Suprapubic skin (tissue), 4 donors: ENCODE data around the gene DEDD2. TPM values are rescaled to one million over a fixed set of nuclear protein-coding genes. Genes with fewer than 3 reads are reported as not detected.

Experiments used
- DNase-seq, 2 donors: peaks; one replicate each; pipeline ENCODE4 v3.0.0-alpha.2; 2019; ENCODE audit warnings: low spot score in 2 of 2
- H3K27ac ChIP-seq: fragments of 200-600 bp; sonication (generic); one replicate; pipeline ENCODE4 v1.5.1; 2019
- H3K27me3 ChIP-seq: fragments of 200-600 bp; sonication (generic); one replicate; pipeline ENCODE4 v1.5.1; 2019
- H3K36me3 ChIP-seq: fragments of 200-600 bp; sonication (generic); one replicate; pipeline ENCODE4 v1.5.1; 2019
- H3K4me1 ChIP-seq: fragments of 200-600 bp; sonication (generic); one replicate; pipeline ENCODE4 v1.5.1; 2019
- H3K4me3 ChIP-seq: fragments of 200-600 bp; sonication (generic); one replicate; pipeline ENCODE4 v1.5.1; 2019; ENCODE audit warnings: mild to moderate bottlenecking
- H3K9me3 ChIP-seq: fragments of 200-600 bp; sonication (generic); one replicate; pipeline ENCODE4 v1.5.1; 2019
- EP300 ChIP-seq: sonication (generic); formaldehyde crosslinking; IDR thresholded peaks from one replicate; pipeline ENCODE4 v1.6.1; 2017; ENCODE audit warnings: antibody characterized with exemption
- POLR2A ChIP-seq, 2 donors: fragments of 450-650 bp; IDR thresholded peaks; one replicate each; pipeline ENCODE4 v1.6.1; 2017; ENCODE audit warnings: antibody characterized with exemption in 2 of 2, mild to moderate bottlenecking in 2 of 2, moderate library complexity in 2 of 2
- POLR2AphosphoS5 ChIP-seq, 3 donors: sonication (generic); formaldehyde crosslinking; IDR thresholded peaks; one replicate each; pipeline ENCODE4 v1.6.1; 2017; ENCODE audit warnings: antibody characterized with exemption in 3 of 3
- WGBS: methylation state at CpG from one replicate; pipeline ENCODE4 v1.1.5; 2018; 5-methylcytosine and 5-hydroxymethylcytosine counted together
- total RNA-seq, 4 donors: library from RNA; depleted of rRNA; stranded (reverse); fragments of >200 nt; gene quantifications; one replicate each; pipeline ENCODE4 v1.1.0, GENCODE V29; 2016
- TF ChIP-seq, protein P1 (sequence below), 2 donors: fragments of 200-600 bp in 1 of 2; fragments of 450-650 bp in 1 of 2; sonication (generic) in 1 of 2; IDR thresholded peaks; one replicate each; pipeline ENCODE4 v1.5.1; 2016 to 2019; ENCODE audit warnings: antibody characterized with exemption in 2 of 2, mild to moderate bottlenecking in 1 of 2, moderate library complexity in 1 of 2

The DEDD2 gene
- total RNA-seq, 4 donors from 2014 or later, result 51.3 to 78.9 (median 65.6) TPM

DNA sequence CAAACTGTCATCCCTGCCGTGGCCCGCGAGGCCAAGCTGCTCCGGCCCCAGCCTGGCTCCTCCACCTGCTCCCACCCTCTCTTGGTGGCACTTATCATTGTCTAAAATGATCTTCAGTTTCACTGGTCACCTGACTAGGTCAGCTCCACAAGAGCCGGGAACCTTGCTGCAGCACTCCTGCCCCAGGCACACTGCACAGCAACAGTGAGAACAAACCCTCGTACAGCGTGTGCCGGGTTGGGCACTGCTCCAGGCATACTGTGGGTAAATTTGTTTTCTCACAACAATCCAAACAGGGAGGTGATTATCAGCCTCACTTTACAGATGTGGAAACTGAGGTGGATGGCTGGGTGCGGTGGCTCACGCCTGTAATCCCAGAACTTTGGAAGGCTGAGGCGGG lies 8.9 kb downstream of the DEDD2 start:
- WGBS, result 84% methylated on average over 11 of the region's 11 CpGs
- H3K4me1 ChIP-seq, result peaks cover 38% of the 10 kb centered on the region
- no peak overlapping the region for H3K27ac ChIP-seq
- H3K36me3 ChIP-seq, result peaks cover 75% of the 10 kb centered on the region
- H3K9me3 ChIP-seq, result no peaks in the 10 kb centered on the region
- no peak for DNase-seq
- H3K4me3 ChIP-seq, result no peak overlapping the region
- no peaks in the 10 kb centered on the region for H3K27me3 ChIP-seq
- TF ChIP-seq, protein P1, sequence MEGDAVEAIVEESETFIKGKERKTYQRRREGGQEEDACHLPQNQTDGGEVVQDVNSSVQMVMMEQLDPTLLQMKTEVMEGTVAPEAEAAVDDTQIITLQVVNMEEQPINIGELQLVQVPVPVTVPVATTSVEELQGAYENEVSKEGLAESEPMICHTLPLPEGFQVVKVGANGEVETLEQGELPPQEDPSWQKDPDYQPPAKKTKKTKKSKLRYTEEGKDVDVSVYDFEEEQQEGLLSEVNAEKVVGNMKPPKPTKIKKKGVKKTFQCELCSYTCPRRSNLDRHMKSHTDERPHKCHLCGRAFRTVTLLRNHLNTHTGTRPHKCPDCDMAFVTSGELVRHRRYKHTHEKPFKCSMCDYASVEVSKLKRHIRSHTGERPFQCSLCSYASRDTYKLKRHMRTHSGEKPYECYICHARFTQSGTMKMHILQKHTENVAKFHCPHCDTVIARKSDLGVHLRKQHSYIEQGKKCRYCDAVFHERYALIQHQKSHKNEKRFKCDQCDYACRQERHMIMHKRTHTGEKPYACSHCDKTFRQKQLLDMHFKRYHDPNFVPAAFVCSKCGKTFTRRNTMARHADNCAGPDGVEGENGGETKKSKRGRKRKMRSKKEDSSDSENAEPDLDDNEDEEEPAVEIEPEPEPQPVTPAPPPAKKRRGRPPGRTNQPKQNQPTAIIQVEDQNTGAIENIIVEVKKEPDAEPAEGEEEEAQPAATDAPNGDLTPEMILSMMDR (IDR thresholded peaks at IDR 0.05), result no peak
- TF ChIP-seq POLR2AphosphoS5 (IDR thresholded peaks at IDR 0.05), result no peak
- TF ChIP-seq EP300, result no peak
- no peak for TF ChIP-seq POLR2A (IDR thresholded peaks at IDR 0.05)

DNA sequence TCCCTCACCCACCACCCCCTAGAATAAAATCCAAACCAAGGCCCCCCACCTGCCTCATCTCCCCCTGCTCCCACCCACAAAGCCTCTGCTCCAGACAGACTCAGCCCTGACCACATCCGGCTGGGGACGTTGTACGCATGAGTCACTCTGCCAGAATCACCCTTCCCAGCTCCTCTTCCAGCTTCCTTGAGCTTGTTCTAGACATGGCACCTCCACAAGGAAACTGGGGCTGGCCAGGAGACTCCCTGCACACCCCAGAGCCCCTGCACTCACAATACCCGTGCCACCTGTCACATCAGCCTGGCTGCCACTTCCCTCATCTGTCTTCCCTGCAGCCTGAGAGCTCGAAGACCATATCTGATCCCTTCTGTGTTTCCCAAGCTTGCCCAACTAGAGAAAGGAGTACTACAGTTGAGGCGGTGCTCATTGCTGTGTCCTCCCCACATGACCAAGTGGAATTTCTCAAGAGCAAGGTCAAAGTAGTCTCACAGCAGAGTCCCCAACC lies 9.7 kb downstream of the DEDD2 start:
- no peaks in the 10 kb centered on the region for H3K9me3 ChIP-seq
- H3K36me3 ChIP-seq, result peaks cover 82% of the 10 kb centered on the region
- no peak for TF ChIP-seq EP300
- 66% methylated on average over 6 of the region's 6 CpGs for WGBS
- no peak overlapping the region for H3K4me3 ChIP-seq
- H3K27ac ChIP-seq, result peak overlapping the region; percentile 29
- no peaks in the 10 kb centered on the region for H3K27me3 ChIP-seq
- H3K4me1 ChIP-seq, result peaks cover 39% of the 10 kb centered on the region
- DNase-seq, result no peak

DNA sequence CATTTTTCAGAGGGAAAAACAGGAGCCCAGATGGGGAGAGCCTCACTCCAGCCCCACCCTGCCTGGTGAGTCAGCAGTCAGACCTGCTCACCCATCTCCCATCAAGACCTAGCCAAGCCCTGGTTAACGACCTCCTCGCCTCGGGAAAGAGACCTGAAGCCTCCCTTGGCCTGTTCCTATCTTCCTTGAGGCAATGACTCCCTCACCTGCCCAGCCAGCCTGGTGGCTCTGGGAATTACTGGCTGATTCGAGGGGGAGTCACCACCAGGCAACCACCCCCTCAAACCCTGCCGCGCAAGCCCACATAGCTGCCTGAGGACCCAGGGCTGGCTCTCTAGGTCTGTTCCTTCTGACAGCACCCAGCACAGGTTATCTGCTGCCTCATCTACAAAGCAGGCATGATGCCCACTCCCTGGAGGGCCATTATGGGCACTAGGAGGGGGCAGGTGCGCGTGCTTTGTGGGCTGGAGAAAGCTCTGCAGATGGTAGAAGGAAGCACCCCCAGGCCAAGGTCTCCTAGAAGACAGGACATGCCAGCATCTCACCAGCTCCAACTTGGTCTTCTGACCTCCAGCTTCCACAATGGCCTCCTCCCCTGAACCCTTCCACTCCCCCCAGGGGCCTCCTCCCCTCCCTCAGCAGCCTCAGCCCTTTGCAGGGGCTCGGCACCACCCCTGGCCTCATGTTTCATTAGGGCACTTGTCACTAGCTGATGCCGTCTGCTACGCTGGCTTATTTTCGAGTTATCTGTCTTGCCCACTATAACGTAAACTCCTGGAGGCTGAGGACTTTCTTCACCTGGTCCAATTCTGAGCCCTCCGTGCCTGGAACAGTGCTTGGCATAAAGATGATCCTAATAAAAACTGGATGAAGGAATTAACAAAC lies 10.4 kb downstream of the DEDD2 start:
- Histone ChIP-seq H3K4me1 (peaks cover 41% of the 10 kb centered on the region), H3K4me3 (no peak overlapping the region), H3K9me3 (no peaks in the 10 kb centered on the region), H3K27me3 (no peaks in the 10 kb centered on the region), H3K27ac (peak overlapping the region; percentile 38), H3K36me3 (peaks cover 79% of the 10 kb centered on the region)
- 67% methylated on average over 9 of the region's 14 CpGs for WGBS
- DNase-seq, result no peak
- TF ChIP-seq POLR2A (IDR thresholded peaks at IDR 0.05), result no peak
- TF ChIP-seq, protein P1 (IDR thresholded peaks at IDR 0.05), result no peak
- no peak for TF ChIP-seq EP300
- no peak for TF ChIP-seq POLR2AphosphoS5 (IDR thresholded peaks at IDR 0.05)

DNA sequence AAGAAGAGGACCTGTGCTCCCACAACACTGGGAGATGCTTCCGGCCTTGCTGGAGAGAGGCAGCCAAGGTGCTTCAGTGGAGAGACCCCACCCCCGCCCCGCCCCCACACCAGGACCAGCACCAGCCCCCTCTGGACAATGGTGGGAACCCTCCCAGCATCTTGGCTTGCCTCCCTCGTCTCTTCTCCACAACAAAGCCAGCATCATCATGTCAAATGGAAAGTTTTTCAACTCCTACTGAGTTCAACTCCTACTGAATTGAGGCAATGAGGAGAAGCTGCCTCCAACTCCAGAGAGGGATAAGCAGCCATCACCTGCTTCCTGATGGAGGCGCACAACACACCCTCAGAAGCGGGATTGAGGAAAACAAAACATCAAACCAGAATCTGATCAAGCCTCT lies 12.8 kb downstream of the DEDD2 start:
- H3K27me3 ChIP-seq, result no peaks in the 10 kb centered on the region
- 91% methylated on average over 6 of the region's 6 CpGs for WGBS
- DNase-seq, result no peak
- TF ChIP-seq EP300, result no peak
- TF ChIP-seq, protein P1 (IDR thresholded peaks at IDR 0.05), result no peak
- TF ChIP-seq POLR2AphosphoS5 (IDR thresholded peaks at IDR 0.05), result no peak
- TF ChIP-seq POLR2A (IDR thresholded peaks at IDR 0.05), result no peak
- no peak overlapping the region for H3K4me3 ChIP-seq
- H3K9me3 ChIP-seq, result no peaks in the 10 kb centered on the region
- H3K36me3 ChIP-seq, result peaks cover 63% of the 10 kb centered on the region
- H3K27ac ChIP-seq, result no peak overlapping the region
- peaks cover 63% of the 10 kb centered on the region for H3K4me1 ChIP-seq

DNA sequence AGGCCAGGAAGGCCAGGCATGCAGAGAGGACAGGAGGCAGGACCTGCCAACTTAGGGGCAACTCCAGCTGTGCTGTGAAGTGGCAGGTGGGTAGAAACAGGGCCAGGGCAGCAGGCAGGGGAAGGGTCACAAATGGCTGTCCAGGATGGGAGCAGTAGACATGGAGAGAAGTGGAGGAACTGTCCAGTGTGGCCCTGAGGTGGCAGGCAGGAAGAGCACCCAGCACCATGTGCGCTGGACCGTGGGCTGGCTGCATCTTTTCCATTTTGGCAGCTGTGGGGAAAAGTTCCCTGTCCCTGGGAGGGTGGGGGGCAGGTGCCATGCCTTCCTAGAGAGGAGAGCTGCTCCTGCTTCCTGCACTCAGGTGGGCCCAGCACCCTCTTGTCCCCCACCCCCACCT lies 13.8 kb downstream of the DEDD2 start:
- H3K9me3 ChIP-seq, result no peaks in the 10 kb centered on the region
- DNase-seq, result no peak
- 90% methylated on average over 2 of the region's 2 CpGs for WGBS
- H3K27ac ChIP-seq, result no peak overlapping the region
- H3K27me3 ChIP-seq, result no peaks in the 10 kb centered on the region
- TF ChIP-seq, protein P1 (IDR thresholded peaks at IDR 0.05), result no peak
- TF ChIP-seq POLR2AphosphoS5 (IDR thresholded peaks at IDR 0.05) (no peak), EP300 (no peak), POLR2A (IDR thresholded peaks at IDR 0.05) (no peak)
- H3K36me3 ChIP-seq, result peaks cover 63% of the 10 kb centered on the region
- peaks cover 73% of the 10 kb centered on the region for H3K4me1 ChIP-seq
- no peak overlapping the region for H3K4me3 ChIP-seq
